SK-N-SH (cell line): ENCODE measurements around the gene FBXL2.

Source experiments
- EZH2phosphoT487 ChIP-seq: fragments of 200-600 bp; sonication (generic); IDR thresholded peaks from 2 replicates; pipeline ENCODE4 v1.6.1; 2017; ENCODE audit warnings: low read depth, mixed run types, mild to moderate bottlenecking, antibody characterized with exemption, moderate library complexity, borderline replicate concordance
- MXI1 ChIP-seq: IDR thresholded peaks from 2 replicates; pipeline ENCODE4 v1.6.1; 2012; ENCODE audit warnings: mild to moderate bottlenecking, low read depth, low read length, improper control_type of control experiment
- RAD21 ChIP-seq: IDR thresholded peaks from 2 replicates; pipeline ENCODE4 v1.6.1; 2012; ENCODE audit warnings: mild to moderate bottlenecking, low read length
- TAF1 ChIP-seq: IDR thresholded peaks from 2 replicates; pipeline ENCODE4 v1.6.1; 2012; ENCODE audit warnings: low read depth, mild to moderate bottlenecking, low read length, moderate library complexity, borderline replicate concordance
- YY1 ChIP-seq: IDR thresholded peaks from 2 replicates; pipeline ENCODE4 v1.4.0; 2012; ENCODE audit warnings: low read depth, mild to moderate bottlenecking
- TF ChIP-seq, protein P1 (sequence below): fragments of 200-600 bp; sonication (generic); IDR thresholded peaks from 2 replicates; pipeline ENCODE4 v1.6.1; 2017; ENCODE audit warnings: antibody characterized with exemption, mild to moderate bottlenecking, moderate library complexity
- TF ChIP-seq, protein P2 (sequence below): IDR thresholded peaks from 2 replicates; pipeline ENCODE4 v1.4.0; 2012; ENCODE audit warnings: low read depth

DNA sequence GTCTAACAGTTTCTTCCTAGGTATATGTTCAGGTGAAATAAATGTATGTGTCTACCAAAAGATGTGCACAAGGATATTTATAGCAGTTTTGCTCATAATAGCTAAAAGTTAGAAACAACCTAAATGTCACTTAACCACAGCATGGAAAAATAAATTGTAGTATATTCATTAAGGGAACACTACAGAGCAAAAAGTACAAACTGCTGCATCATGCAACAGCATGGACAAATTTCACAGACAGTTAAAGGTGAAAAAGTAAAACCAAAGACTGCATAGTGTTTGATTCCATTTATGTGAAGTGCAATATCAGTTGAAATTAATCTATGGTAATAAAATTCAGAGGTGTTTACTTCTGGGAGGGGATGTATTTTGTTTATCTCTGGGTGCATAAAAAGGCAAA lies 62.5 kb downstream of the FBXL2 start:
- TF ChIP-seq, protein P1, sequence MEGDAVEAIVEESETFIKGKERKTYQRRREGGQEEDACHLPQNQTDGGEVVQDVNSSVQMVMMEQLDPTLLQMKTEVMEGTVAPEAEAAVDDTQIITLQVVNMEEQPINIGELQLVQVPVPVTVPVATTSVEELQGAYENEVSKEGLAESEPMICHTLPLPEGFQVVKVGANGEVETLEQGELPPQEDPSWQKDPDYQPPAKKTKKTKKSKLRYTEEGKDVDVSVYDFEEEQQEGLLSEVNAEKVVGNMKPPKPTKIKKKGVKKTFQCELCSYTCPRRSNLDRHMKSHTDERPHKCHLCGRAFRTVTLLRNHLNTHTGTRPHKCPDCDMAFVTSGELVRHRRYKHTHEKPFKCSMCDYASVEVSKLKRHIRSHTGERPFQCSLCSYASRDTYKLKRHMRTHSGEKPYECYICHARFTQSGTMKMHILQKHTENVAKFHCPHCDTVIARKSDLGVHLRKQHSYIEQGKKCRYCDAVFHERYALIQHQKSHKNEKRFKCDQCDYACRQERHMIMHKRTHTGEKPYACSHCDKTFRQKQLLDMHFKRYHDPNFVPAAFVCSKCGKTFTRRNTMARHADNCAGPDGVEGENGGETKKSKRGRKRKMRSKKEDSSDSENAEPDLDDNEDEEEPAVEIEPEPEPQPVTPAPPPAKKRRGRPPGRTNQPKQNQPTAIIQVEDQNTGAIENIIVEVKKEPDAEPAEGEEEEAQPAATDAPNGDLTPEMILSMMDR = no peak
- TF ChIP-seq RAD21 = no peak
- no peak for TF ChIP-seq MXI1
- TF ChIP-seq, protein P2, sequence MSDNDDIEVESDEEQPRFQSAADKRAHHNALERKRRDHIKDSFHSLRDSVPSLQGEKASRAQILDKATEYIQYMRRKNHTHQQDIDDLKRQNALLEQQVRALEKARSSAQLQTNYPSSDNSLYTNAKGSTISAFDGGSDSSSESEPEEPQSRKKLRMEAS = no peak
- TF ChIP-seq TAF1 = no peak
- no peak for TF ChIP-seq EZH2phosphoT487
- no peak for TF ChIP-seq YY1
